ENCODE measurements around the gene MYCBPAP.

- TF ChIP-seq CTCF (conservative IDR thresholded peaks at IDR 0.05; ENCODE audit: low read depth, low read length), result no peak
- TF ChIP-seq EZH2 (IDR thresholded peaks at IDR 0.05; ENCODE audit: low read length, unreplicated experiment), result no peak
- TF ChIP-seq EZH2phosphoT487 (IDR thresholded peaks at IDR 0.05; ENCODE audit: borderline replicate concordance, low read length), result no peak
Measured at GRCh38 chr17:50529849-50530248, 21.6 kb downstream of the MYCBPAP start.

All from PC-3 (cell line).